SU-DHL-6 (cell line): ENCODE measurements around the gene LRRC2.

Experiments used
- CTCF ChIP-seq: fragments of 200-600 bp; sonication (generic); IDR thresholded peaks from one replicate; pipeline ENCODE4 v1.5.1; 2017; ENCODE audit warnings: antibody characterized with exemption, mild to moderate bottlenecking, low read length, moderate library complexity; ENCODE audit not compliant: insufficient read depth, poor library complexity, severe bottlenecking
- EZH2phosphoT487 ChIP-seq: fragments of 200-600 bp; sonication (generic), shearing (Covaris generic); conservative IDR thresholded peaks from 2 replicates; pipeline ENCODE4 v1.6.1; 2018; ENCODE audit warnings: mild to moderate bottlenecking, antibody characterized with exemption, low read length, moderate library complexity, mixed read lengths

GRCh38 chr3:46558184-46559043 lies 7.7 kb downstream of the LRRC2 start:
- peak; percentile 94 for TF ChIP-seq CTCF
- TF ChIP-seq EZH2phosphoT487: no peak
